ENCODE measurements around the gene FBXW9.

The FBXW9 gene

DNA sequence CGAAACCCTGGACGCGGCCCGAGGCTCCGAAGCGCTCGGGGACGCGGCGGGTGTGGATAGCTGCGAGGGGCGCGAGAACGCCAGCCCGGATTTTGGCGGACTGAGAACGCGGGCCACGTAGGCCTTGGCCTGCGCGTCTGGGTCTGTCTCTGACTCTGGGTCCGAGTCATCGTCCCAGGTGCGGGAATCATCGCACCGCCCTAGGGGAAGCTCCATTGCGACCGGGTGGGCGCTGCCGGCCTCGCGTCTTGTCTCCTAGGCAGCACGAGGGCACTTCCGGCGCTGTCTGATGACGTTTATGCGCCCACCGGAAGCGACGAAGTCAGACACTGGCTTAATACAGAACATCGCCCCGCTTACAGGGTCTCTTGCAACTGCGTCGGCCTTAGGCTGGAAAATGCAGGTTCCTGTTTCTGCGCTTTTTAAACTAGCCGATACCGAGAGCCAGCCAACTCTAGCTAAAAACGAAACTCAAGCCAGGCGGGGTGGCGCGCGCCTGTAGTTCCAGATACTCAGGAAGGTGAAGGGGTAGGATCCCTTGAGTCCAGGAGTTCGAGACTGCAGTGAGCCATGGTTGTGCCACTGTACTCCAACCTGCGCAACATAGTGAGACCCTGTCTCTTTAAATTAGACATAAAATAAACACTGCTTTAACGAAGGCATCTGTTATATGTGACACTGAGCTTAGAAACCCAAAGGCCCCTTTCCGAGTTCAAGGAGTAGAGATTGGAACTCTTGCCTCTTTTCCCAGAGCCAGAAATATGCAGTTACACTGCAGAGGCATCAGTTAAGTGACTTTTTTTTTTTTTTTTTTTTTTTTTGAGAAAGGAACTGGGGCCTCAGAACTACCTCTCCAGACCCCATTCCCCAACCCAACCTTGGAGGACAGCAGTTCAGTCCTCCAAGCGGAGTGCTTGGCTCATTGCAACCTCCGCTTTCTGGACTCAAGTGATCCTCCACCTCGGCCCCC is at the start of gene FBXW9:
FBXW9 (minus strand) TSS at position 266 of the 970 bp plus-strand sequence; CDS start at position 216, 50 bp downstream.
- TF ChIP-seq, protein P1, sequence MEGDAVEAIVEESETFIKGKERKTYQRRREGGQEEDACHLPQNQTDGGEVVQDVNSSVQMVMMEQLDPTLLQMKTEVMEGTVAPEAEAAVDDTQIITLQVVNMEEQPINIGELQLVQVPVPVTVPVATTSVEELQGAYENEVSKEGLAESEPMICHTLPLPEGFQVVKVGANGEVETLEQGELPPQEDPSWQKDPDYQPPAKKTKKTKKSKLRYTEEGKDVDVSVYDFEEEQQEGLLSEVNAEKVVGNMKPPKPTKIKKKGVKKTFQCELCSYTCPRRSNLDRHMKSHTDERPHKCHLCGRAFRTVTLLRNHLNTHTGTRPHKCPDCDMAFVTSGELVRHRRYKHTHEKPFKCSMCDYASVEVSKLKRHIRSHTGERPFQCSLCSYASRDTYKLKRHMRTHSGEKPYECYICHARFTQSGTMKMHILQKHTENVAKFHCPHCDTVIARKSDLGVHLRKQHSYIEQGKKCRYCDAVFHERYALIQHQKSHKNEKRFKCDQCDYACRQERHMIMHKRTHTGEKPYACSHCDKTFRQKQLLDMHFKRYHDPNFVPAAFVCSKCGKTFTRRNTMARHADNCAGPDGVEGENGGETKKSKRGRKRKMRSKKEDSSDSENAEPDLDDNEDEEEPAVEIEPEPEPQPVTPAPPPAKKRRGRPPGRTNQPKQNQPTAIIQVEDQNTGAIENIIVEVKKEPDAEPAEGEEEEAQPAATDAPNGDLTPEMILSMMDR (IDR thresholded peaks at IDR 0.05; ENCODE audit: poor library complexity, severe bottlenecking) = no peak
- H3K4me1 ChIP-seq (ENCODE audit: insufficient read depth, poor library complexity, severe bottlenecking) = no peaks in the 10 kb centered on the region
- ATAC-seq (ENCODE audit: low read depth) = peak; percentile 80
- H3K9me3 ChIP-seq (ENCODE audit: severe bottlenecking) = no peaks in the 10 kb centered on the region
- H3K4me3 ChIP-seq (ENCODE audit: severe bottlenecking) = peak within 1 kb of the TSS; percentile 73
- no peaks in the 10 kb centered on the region for H3K27me3 ChIP-seq (ENCODE audit: insufficient read depth, poor library complexity, severe bottlenecking)
- H3K27ac ChIP-seq (ENCODE audit: poor library complexity, severe bottlenecking) = peak within 1 kb of the TSS; percentile 12
- DNase-seq (ENCODE audit: low spot score) = peak; percentile 88
- H3K36me3 ChIP-seq (ENCODE audit: low read depth) = peaks cover 19% of the 10 kb centered on the region

DNA sequence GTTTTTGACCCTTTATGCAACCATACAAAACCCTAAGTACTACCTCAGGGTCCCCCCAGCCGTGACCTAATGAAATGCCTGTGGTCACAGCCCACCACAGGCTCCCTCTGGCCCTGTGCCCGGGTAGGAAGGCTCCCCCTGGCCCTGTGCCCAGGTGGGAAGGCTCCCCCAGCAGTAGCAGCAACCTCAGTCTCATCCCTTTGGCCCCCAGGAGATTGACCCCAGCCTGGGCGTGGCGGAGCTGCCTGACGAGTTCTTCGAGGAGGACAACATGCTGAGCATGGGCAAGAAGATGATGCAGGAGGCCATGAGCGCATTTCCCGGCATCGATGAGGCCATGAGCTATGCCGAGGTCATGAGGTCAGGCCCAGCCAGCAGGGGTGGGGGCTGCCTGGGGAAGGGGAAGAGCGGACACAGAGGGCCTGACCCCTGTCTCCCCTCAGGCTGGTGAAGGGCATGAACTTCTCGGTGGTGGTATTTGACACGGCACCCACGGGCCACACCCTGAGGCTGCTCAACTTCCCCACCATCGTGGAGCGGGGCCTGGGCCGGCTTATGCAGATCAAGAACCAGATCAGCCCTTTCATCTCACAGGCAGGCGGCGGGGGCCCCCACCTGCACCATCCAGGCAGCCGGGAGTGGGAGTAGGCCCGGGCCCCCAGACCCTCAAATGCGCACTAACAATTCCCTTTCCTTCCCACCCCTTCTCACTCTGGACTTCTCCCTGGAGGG is 48.9 kb upstream of the FBXW9 start:
- H3K4me1 ChIP-seq (ENCODE audit: insufficient read depth, poor library complexity, severe bottlenecking) = peaks cover 10% of the 10 kb centered on the region
- H3K9me3 ChIP-seq (ENCODE audit: severe bottlenecking) = no peaks in the 10 kb centered on the region
- ATAC-seq (ENCODE audit: low read depth) (no peak), DNase-seq (ENCODE audit: low spot score) (no peak)
- TF ChIP-seq, protein P1 (IDR thresholded peaks at IDR 0.05; ENCODE audit: poor library complexity, severe bottlenecking) = no peak
- no peaks in the 10 kb centered on the region for H3K27me3 ChIP-seq (ENCODE audit: insufficient read depth, poor library complexity, severe bottlenecking)
- no peak overlapping the region for H3K4me3 ChIP-seq (ENCODE audit: severe bottlenecking)
- peaks cover 28% of the 10 kb centered on the region for H3K36me3 ChIP-seq (ENCODE audit: low read depth)
- no peak overlapping the region for H3K27ac ChIP-seq (ENCODE audit: poor library complexity, severe bottlenecking)

DNA sequence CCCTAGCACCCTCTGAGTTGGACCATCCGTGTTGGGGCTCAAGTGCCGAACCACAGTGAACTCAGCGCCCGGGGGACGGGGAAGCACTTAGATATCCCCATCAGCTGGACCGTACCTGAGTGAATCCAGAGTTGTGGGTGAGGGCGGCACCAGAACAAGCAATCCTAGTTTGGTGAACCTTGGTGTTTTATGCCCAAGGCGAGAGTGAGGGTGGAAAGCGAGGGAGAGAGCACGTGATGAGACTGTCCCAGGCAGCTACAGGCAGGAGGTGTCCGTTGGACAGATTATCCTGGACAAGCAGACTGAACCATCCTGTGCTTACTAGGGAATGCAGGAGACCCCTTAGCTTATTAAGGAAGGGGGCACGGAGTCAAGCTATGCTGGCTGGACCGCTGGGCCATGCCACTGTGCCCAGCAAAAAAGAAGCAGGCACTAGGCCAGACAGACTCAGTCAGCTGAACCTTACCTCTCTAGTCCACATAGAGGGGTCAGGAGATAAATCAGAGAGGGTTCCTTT is 41.5 kb upstream of the FBXW9 start:
- TF ChIP-seq, protein P1 (IDR thresholded peaks at IDR 0.05; ENCODE audit: poor library complexity, severe bottlenecking) = no peak
- no peak for ATAC-seq (ENCODE audit: low read depth)
- H3K27ac ChIP-seq (ENCODE audit: poor library complexity, severe bottlenecking) = peak overlapping the region; percentile 74

DNA sequence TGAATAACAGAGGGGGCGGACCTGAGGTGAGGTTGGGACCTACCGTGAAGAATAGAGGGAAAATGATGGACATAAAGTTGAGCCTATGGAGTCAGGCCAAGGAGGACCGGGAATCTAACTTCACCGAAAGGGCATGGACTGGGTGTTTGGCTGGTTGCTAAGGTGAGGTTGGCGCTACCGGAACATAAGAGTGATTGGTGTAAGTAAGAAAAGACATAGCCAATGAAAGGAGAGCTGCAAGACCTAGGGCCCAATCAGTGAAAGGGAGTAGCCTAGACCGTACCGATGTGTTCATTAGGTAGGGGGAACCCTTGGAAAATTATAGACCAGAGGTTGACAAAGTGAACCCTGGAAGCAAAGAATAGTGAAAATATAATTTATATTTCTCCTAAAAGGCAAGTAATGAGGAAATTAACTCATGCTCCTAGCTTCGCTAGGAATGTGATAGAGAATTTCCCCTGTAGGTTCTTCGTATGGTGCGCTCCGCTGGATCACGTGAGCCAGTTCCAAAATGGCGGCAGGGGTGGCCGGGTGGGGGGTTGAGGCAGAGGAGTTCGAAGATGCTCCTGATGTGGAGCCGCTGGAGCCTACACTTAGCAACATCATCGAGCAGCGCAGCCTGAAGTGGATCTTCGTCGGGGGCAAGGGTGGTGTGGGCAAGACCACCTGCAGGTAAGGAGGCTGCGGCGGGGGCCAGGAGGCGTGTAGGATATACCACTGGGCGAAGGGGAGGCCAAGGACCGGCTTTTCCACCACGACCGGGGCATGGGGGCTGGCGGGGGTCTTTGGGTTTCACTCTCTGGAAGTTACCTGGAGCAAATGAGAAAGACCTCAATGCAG is 40.8 kb upstream of the FBXW9 start, which contains the start of gene GET3:
GET3 (plus strand) TSS at position 503 of the 840 bp plus-strand sequence; CDS start at position 512, 9 bp downstream.
- H3K4me1 ChIP-seq (ENCODE audit: insufficient read depth, poor library complexity, severe bottlenecking) = peaks cover 3% of the 10 kb centered on the region
- ATAC-seq (ENCODE audit: low read depth) = peak; percentile 92; the same call in 2 of the 3 replicates

More for the DNA sequence above, 41.5 kb upstream of the FBXW9 start:
- DNase-seq (ENCODE audit: low spot score) = no peak
- Histone ChIP-seq H3K27me3 (ENCODE audit: insufficient read depth, poor library complexity, severe bottlenecking) (no peaks in the 10 kb centered on the region), H3K4me1 (ENCODE audit: insufficient read depth, poor library complexity, severe bottlenecking) (peaks cover 3% of the 10 kb centered on the region), H3K36me3 (ENCODE audit: low read depth) (peaks cover 27% of the 10 kb centered on the region), H3K4me3 (ENCODE audit: severe bottlenecking) (peak overlapping the region; percentile 80), H3K9me3 (ENCODE audit: severe bottlenecking) (no peaks in the 10 kb centered on the region)

More for the DNA sequence above, 40.8 kb upstream of the FBXW9 start, which contains the start of gene GET3:
- peak within 1 kb of the TSS; percentile 74 for H3K27ac ChIP-seq (ENCODE audit: poor library complexity, severe bottlenecking)
- TF ChIP-seq, protein P1 (IDR thresholded peaks at IDR 0.05; ENCODE audit: poor library complexity, severe bottlenecking) = no peak
- H3K4me3 ChIP-seq (ENCODE audit: severe bottlenecking) = peak within 1 kb of the TSS; percentile 80
- peaks cover 33% of the 10 kb centered on the region for H3K36me3 ChIP-seq (ENCODE audit: low read depth)
- peak; percentile 97 for DNase-seq (ENCODE audit: low spot score)
- H3K27me3 ChIP-seq (ENCODE audit: insufficient read depth, poor library complexity, severe bottlenecking) = no peaks in the 10 kb centered on the region
- H3K9me3 ChIP-seq (ENCODE audit: severe bottlenecking) = no peaks in the 10 kb centered on the region
